Fibroblast of gingiva (primary cell): Measurements from ENCODE around the gene LDHA.
"Not testable (repeated sequence)": the region's sequence is repeated elsewhere in the genome, so short reads cannot be mapped to it uniquely, and the experiment has no call there.

ENCODE experiments used
- DNase-seq: peaks from one replicate; pipeline ENCODE4 v3.0.0-alpha.2; 2011; ENCODE audit warnings: low read depth

The LDHA gene

DNA sequence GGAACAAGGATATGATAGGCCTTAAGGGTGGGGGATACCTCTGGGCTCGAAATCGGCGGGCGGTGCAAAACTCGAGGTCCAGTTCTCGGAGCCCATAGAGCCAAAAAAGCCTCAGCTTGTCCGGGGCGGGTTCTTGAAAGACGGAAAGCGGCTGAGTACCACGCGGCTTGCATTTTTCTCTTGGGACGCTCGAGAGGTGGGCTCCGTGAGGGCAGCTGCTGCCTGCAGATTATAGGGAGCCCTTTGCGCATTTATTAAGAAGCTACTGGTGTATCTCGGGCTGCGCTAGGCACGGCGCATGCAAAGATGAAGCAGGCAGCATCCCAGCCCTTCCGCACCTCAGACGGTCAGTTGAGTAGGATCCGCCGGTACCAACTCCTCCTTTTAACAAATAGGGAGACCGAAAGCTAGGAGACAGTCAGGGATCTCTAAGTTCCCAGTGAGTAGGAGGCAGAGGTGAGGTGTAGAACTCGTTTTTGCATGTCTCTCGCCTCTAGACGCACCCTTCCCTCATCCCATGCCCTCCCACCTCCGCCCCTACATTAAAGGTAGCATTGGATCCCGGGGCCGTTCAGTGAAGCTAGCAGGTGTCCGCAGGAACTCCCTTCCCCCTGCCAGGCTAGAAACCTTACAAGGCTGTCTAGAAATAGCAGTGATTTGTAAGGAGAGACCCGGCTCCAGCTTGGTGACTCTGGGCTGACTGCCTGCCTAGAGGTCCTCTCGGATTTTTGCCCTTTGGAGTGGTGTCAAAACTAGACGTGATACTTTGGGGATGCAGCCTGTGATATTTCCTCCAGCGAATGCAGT lies 768 bp downstream of the LDHA start:
- no peak for DNase-seq

DNA sequence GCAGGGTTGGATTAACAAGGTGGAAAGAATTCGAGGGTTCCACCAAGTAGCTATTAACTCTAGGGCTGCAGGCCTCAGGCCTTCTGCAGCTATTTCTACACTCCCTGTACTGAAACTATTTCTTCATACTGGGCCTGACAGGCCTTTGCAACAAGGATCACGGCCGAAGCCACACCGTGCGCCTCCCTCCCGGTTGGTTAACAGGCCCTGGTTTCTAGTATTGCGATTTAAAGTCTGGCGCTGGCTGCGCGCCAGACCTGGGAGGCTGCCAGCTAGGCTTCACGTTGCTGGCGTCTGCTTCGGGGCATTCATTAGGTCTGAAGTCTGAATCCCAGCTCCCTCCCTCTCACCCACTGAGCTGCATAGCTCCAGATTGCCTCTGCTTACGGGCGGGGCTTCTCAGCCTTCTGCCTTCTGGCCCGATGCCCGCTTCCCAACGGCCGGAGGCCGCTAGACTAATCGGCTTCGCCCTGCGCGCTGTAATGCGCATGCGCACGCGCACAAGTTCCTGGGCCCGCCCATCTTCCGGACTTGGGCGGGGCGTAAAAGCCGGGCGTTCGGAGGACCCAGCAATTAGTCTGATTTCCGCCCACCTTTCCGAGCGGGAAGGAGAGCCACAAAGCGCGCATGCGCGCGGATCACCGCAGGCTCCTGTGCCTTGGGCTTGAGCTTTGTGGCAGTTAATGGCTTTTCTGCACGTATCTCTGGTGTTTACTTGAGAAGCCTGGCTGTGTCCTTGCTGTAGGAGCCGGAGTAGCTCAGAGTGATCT lies 1.6 kb downstream of the LDHA start:
- DNase-seq, result peak; percentile 100

DNA sequence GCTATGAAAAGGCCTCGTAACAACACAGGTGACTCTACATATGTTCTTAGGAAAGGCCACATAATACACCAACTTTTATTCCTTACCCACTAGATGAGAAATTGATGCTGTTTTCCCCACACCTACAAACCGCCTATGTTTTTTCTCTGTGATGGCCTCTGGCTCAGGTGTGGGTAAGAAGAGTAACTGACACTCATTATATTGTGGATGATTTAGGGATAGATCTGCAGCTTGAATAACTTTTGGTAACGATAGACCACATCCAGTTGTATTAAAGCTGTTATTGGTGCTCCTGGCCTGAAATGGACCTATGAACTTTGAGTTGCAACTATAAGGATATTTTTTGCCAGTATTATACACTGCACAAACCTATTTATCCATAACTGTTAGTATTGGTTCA lies 3.6 kb downstream of the LDHA start:
- DNase-seq, result no peak

DNA sequence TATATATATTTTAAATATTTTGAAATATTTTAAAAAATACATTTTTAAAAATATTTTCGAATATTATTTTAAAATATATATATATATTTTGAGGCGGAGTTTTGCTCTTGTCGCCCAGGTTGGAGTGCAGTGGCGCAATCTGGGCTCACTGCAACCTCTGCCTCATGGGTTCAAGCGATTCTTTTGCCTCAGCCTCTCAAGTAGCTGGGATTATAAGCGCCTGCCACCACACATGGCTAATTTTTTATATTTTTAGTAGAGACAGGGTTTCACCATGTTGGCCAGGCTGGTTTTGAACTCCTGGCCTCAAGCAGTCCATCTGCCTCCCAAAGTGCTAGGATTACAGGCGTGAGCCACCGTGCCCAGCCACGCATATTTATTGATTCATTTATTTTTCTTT lies 6.7 kb downstream of the LDHA start:
- not testable (repeated sequence) for DNase-seq

DNA sequence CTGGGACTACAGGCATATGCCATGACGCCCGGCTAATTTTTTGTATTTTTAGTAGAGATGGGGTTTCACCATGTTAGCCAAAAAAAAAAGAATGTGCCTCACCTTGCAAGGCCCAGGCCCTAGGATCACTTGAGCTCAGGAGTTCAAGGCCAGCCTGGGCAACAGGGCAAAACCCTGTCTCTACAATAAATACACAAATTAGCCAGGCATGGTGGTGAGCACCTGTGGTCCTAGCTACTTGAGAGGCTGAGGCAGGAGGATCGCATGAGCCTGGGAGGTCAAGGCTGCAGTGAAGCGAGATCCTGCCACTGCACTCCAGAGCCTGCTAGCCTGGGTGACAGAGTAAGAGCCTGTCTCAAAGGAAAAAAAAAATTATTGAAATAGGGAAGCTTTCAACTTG lies 9.7 kb downstream of the LDHA start:
- DNase-seq, result no peak

DNA sequence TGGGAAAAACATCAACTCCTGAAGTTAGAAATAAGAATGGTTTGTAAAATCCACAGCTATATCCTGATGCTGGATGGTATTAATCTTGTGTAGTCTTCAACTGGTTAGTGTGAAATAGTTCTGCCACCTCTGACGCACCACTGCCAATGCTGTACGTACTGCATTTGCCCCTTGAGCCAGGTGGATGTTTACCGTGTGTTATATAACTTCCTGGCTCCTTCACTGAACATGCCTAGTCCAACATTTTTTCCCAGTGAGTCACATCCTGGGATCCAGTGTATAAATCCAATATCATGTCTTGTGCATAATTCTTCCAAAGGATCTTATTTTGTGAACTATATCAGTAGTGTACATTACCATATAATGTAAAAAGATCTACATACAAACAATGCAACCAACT lies 13.0 kb downstream of the LDHA start:
- DNase-seq, result not testable (repeated sequence)

DNA sequence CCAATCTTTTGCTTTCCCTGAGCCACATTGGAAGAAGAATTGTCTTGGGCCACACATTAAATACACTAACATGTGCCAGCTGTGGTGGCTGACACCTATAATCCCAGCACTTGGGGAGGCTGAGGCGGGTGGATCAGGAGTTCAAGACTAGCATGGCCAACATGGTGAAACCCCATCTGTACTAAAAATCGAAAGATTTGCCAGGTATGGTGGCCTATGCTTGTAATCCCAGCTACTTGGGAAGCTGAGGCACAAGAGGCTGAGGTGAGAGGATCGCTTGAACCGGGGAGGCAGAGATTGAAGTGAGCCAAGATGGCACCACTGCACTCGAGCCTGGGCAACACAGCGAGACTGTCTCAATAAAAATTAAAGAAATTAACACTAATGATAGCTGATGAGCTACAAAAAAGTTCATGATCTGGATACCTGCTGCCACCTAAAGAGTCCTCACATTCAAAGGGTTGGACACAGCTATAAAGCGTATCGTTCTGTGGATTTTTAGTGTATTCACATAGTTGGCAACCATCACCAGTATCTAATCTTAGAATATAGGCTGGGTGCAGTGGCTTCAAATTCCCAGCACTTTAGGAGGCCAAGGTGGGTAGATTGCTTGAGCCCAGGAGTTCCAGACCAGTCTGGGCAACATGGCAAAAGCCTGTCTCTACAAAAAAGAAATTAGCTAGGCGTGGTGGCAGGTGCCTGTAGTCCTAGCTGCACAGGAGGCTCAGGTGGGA lies 14.4 kb downstream of the LDHA start:
- DNase-seq, result peak; percentile 17

DNA sequence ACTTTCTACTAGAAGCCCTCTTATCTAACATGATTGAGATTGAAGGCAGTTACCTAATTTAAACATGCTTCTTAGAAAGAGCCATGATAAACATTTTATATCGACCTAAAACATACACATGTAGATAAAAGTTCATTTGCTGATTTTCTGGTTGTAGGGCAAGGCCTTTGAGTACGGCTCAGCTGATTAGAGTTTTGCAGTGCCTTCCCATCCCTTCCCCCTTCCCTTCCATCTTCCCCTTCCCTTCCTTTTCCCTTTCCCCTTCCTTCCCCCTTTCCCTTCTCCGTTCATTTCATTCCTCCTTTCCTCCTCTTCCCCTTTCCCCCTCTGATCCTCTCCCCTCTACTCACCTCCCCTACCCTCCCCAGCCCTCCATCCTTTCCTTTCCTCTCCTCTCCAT lies 22.1 kb downstream of the LDHA start:
- no peak for DNase-seq

DNA sequence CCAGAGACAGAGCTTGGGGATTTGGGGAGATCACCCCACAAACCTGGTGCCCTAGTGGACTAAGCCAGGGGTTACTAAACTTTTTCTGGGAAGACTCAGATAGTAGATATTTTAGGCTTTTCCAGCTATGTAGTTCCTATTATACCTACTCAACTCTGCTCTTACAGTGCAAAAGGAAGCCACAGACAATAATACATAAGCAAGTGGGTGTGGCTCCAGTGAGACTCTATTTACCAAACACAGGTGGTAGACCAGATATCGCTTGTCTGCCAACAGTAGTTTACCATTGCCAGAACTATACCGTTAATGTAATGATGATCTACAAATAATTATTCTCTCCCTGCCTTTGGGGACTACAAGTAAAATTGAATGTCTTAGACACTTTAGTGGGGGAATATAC lies 24.7 kb downstream of the LDHA start:
- no peak for DNase-seq

DNA sequence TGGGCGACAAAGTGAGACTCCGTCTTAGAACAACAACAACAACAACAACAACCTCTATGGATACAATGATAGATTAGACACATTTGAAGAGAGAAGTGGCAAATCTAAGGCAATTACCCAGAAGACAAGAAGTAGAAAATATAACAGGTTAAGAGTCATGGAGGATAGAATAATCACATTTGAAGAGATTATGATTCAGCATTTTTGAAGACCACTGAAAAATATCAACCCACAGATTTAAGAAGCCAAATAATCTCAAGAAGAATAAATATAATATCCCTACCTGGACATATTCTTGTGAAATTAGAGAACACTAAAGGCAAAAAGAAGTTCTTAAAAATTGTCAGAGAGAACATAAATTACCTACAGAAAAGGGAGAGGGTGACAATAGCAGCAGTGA lies 25.7 kb downstream of the LDHA start:
- no peak for DNase-seq

DNA sequence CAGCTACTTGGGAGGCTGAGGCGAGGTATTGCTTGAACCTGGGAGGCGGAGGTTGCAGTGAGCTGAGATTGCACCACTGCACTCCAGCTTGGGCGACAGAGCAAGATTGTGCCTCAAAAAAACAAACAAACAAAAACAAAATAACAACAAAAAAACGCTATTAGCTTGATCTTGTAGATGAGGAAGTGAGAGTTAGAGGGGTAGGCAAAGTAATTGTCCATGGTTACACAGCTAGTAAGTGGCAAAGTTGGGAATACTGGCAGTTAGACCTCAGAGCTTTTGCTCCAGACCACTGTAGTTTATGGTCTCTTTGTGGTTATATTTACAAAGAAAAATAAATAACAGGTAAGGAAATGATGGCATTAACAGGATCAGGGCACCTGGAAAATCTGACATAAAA lies 32.9 kb downstream of the LDHA start:
- DNase-seq, result no peak

DNA sequence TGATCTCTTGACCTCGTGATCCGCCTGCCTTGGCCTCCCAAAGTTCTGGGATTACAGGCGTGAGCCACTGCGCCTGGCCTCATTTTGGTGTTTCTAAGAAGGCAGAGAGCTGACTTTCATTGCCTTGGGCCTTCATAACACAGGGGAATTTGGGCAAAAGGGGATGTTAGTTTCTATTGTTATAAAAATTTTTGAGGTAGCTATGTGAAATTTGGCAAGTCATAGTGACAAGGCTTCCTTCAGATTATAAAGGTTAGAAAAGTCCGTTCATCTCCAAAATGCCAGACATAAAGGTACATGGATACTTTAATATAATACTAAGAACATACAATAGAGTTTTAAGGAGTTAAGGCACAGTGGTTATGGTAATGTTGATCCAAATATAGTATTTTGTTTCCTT lies 35.0 kb downstream of the LDHA start:
- no peak for DNase-seq

DNA sequence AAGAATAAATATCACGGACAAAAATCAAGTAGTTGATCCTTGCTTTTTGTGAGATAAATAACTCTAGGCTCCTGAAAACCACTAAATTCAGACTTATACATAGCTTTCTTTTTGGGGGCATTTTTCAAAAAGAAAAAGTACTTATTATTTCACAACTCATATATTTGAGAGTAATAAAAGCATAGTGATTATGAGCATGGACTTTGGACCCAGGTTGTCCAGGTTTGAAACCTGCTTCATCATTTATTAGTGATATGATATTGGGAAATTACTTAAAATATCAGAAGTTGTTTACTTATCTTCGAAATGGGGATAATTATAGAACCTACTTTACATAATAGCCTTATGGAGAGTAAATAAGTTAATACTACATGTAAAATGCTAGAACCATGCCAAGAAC lies 44.3 kb downstream of the LDHA start:
- DNase-seq, result no peak

DNA sequence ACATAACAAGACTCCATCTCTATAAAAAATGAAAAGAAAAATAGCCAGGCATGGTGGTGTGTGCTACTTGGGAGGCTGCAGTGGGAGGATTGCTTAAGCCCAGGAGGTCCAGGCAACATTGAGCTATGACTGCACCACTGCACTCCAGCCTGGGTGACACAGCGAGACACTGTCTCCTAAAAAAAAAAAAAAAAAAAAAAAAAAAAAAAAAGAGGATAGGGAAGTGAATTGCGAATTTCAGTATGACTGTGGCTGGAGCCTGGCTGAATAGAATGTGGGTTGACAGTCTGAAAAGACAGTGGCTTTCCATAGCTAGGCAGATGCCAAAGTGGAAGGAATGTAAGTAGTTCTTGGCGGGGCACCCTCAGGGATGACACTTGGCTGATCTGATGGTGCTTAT lies 54.9 kb downstream of the LDHA start:
- DNase-seq, result no peak

DNA sequence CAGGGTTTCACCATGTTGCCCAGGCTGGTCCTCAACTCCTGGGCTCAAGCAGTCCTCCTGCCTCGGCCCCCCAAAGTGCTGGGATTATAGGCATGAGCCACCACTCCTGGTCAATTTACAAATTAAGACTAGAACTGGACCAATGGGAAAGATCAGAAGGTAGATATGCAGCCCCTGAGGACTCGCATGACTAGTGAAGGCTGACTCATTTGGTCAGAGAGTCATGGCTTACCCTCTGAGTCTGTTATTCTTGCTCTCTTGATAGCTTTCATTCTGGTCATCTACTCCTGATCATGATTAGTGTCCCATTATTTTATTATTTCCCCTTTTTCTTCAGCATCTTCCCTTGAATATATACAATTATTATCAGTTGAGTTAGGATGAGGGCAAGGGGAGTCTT lies 58.6 kb downstream of the LDHA start:
- DNase-seq, result no peak

DNA sequence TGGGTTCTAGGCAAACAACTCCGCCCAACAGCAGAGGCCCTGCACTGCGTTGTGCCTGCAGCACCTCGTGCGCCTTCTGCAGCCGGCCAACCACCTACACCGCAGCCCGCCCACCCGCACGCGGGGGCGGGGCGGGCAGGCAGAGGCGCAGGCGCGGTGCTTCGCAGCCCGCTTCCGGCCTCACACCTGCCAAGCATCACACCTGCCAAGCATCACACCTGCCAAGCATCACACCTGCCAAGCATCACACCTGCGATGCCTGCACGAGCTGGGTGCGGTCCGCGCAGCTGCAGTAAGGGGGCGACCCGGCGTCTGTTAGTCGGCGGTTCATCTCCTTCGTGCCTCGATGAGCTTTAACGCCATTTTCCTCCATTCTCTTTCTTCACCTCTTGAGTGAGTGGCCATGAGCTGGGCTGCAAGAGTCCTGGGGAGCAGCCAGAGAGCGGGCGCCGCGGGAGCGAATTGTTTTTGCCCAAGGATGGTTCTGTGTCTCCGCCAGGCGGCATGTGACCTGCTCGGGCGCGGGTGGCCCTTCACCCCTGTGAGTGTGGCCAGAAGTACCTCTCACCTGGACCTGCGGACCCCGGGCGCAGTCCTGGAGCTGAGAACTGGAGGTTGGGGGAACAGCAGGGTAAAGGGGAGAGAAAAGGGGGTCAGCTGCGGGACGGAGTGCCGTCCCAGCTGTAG lies 61.5 kb downstream of the LDHA start, which contains the start of gene LDHAL6A:
TSS of gene LDHAL6A (plus strand) at position 171 of the 687 bp plus-strand sequence. CDS start 825 bp downstream, outside the sequence.
- no peak for DNase-seq

DNA sequence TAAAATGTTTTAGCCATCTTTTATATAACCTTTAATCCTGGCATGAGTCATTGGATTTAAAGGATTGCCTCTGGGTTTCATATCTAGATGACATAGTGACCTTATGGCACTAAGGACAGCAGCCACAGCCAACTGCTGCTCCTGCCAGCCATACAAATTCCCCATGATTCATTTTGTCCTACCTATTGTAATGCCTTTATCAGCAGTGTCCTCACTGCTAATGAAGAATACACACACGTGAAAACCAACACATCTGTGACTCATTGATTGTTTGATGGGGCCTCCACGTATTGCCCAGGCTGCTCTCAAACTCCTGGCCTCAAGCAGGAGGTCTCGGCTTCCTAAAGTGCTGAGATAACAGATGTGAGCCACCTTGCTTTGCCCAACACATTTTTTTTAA lies 63.1 kb downstream of the LDHA start:
- no peak for DNase-seq
